Breast epithelium (tissue), 3 donors: ENCODE results near the gene CALML3.

Experiments
- POLR2A ChIP-seq: fragments of 450-650 bp; IDR thresholded peaks from one replicate; pipeline ENCODE4 v1.6.1; 2016; ENCODE audit warnings: antibody characterized with exemption, mild to moderate bottlenecking, moderate library complexity
- POLR2AphosphoS5 ChIP-seq, 3 donors: sonication (generic); formaldehyde crosslinking; IDR thresholded peaks; one replicate each; pipeline ENCODE4 v1.6.1; 2017; ENCODE audit warnings: antibody characterized with exemption in 3 of 3
- TF ChIP-seq, protein P1 (sequence below), 3 donors: fragments of 450-650 bp; IDR thresholded peaks; one replicate each; pipeline ENCODE4 v1.5.1; 2016 to 2017; ENCODE audit warnings: antibody characterized with exemption in 3 of 3, mild to moderate bottlenecking in 3 of 3, moderate library complexity in 3 of 3

DNA sequence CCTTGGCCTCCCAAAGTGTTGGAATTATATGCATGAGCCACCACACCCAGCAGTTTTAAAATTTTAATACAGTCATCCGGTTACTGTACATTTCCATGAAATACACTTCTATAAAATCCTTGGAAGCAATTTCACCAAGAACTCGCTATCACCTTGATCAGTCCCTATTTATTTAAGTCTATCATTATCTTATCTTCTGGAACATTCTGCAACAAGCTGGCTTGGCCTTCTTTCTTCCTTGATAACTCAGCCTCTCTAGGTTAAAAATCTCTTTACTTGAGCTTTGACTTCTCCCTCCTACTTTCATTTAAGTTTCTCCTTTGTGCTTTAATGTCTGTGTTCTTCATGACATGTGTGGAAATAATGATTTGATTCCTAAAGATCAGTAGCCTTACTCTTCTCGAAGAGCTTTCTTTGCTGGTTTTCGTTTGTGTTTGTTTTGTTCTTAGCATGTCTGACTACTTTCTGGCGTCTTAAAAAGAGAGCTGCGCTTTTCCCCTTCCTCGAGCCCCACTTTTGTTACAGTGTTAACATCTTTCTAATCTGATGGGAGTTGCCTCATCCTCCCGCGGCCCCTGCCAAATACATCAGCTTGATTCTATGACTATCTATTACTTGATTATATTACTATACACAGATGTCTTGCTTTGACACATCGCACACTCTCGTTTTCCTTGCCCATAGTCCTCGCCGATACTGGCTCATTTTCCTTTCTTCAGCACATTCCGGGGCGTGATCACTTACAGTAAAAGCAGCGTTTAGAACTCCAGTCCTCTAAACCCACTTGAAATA, 14.3 kb upstream of the CALML3 start:
- TF ChIP-seq, protein P1, sequence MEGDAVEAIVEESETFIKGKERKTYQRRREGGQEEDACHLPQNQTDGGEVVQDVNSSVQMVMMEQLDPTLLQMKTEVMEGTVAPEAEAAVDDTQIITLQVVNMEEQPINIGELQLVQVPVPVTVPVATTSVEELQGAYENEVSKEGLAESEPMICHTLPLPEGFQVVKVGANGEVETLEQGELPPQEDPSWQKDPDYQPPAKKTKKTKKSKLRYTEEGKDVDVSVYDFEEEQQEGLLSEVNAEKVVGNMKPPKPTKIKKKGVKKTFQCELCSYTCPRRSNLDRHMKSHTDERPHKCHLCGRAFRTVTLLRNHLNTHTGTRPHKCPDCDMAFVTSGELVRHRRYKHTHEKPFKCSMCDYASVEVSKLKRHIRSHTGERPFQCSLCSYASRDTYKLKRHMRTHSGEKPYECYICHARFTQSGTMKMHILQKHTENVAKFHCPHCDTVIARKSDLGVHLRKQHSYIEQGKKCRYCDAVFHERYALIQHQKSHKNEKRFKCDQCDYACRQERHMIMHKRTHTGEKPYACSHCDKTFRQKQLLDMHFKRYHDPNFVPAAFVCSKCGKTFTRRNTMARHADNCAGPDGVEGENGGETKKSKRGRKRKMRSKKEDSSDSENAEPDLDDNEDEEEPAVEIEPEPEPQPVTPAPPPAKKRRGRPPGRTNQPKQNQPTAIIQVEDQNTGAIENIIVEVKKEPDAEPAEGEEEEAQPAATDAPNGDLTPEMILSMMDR (IDR thresholded peaks at IDR 0.05), result no peak
- TF ChIP-seq POLR2A (no peak), POLR2AphosphoS5 (IDR thresholded peaks at IDR 0.05) (no peak)
